GM19023 (cell line): Measurements from ENCODE around the gene C3orf70.

Source experiments
- ATAC-seq: cut with Tn5 transposase; IDR thresholded peaks from one replicate; pipeline ENCODE4 v1.9.1; 2021; ENCODE audit warnings: mild to moderate bottlenecking, moderate library complexity; ENCODE audit not compliant: unreplicated experiment

Gene C3orf70

DNA sequence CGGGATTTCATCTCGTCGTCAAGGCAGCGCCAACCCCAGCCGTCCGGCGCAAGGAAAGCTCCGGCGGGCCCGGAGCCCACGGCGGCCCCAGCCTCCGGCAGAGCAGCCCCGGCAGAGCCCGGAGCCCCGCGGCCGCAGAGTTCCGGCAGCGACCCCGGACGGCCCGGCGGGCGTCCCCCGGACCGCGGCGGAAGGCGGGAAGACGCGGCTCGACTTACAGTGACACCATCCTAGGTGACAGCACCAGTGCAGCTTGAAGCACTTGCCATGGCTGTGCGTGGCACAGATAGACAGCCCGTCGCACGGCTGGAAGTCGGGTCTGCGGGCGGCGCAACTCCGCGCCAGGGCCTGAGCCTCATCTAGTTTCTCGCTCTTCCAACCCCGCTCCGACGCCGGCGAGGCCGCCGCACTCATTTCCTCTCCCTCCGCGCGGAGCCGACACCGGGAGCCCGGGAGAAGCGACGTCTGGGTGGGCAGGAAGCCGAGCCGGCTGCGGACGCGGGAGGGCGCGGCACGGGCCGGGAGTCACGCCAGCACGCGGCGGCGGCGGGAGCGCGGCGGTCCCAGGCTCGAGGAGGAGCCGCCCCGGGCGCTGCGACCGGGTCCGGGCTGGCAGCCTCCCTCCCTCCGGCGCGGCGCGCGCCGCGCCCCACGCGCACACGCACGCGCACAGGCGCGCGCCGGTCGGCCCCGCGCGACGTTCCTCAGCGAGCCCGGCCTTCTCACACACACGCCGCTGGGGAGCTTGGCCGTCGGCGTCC, at the start of gene C3orf70:
TSS of gene C3orf70 (minus strand) at position 651 of the 761 bp plus-strand sequence. CDS start at position 414, 237 bp downstream.
- ATAC-seq, result no peak

DNA sequence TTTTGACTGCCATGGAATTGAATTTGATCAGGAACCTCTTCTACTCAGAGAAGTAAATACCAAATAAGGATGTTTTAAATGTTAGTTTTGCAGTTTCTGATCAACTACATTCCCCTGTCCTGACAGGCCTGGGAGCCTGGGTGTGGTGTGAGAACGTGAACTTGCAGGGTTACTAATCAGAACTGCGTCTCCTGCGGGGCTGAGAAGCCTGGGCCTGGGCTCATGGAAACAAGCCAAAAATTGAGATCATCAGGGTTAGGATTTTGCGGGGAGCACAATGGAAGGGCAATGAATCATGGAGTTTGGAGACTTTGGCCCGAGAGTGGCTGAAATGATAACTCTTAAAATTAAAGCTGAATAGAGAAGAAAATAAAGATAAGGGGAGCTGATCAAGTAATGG, 47.8 kb upstream of the C3orf70 start:
- no peak for ATAC-seq

DNA sequence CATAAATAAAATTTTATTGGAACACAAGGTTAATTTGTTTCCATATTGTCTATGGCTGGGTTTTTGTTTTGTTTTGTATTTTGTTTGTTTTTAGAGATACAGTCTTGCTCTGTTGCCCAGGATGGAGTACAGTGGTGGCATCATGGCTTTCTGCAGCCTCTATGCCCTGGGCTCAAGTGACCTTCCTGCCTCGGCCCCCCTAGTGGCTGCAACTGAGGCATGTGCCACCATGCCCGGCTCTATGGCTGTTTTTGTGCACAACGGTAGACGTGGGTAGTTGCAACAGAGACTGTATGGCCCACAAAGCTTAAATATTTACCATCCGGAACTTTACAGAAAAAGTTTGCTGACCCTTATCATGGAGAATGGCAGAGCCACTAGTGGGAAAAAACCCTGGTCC, 46.8 kb upstream of the C3orf70 start:
- no peak for ATAC-seq

- no peak for ATAC-seq
Measured at GRCh38 chr3:185199206-185199605, 46.3 kb upstream of the C3orf70 start.

GRCh38 chr3:185197068-185197467, 44.2 kb upstream of the C3orf70 start:
- ATAC-seq, result no peak

- ATAC-seq, result no peak
Measured at GRCh38 chr3:185195652-185196051, 42.8 kb upstream of the C3orf70 start.

DNA sequence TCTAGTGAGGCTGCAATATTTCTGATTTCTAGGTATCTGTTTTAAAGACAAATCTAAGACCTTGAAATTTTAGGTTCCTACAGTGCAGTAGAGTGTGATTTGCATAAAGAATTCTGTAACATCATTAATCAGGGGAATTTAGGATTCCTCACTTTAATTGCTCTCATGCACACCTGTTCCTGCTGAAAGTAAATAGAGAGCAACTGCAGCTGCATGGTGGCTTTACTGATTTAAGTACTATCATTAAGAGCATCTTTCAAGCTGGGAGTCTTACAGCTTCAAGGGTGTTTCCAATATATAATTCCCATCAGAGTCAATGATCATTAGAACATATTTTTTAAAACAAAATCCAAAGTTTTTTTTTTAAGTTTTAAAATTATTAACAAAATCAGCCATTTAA, 36.0 kb upstream of the C3orf70 start:
- ATAC-seq, result no peak

GRCh38 chr3:185187391-185187790, 34.5 kb upstream of the C3orf70 start:
- no peak for ATAC-seq

DNA sequence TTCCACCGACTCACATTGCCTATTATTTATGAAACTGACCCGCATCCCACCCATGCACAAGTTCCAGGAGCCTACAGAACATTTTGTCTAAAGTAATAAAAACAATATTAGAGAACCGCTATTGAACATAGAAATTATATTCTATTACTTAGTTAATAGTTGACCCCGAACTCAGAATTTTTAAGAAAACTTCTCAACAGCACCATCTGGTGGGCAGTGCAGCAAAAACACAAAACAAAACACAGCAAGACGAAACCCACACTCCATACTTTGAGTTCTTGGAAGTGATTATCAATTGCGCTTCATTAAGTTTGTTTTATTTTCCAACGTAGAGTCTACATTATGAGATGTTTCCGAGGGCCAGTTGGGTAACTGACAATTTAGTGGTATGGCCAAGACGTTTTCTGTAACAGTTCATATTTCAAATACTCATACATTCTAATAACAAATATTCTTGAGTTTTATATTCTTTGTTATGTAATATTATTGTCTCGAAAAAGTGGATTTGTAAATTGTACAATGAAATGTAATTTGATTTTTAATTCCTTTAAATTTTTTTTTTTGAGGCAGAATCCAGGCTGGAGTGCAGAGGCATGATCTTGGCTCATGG, 24.0 kb upstream of the C3orf70 start:
- no peak for ATAC-seq

DNA sequence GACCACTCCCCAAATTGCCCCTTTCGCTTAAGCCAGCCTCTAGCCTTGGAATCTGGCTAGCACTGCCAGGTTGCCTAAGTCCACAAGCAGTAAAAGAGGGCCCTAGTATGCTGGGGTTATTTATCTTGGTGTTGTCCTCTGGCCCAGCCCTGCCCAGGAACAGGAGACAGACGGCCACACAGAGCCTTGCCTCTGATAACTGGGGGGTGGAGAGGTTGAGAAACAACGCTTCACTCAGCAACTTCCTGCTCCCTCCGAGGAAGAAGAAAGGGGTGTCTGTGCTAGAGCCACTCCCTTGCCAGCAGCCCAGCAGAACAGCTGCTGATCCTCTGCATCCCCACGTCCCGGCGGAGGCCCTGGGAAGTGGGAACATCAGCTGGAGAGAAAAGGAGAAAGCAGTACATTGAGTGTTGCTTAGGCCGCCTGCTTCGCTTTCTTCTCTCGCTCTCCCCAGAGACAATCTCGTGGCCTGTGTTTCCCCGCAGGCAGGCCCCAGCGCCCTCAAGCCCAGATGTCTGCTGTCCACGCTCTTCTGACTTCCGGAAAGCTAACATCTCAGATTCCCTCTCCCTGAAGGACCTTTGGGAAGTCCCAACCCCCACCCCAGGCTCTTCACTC, 22.6 kb upstream of the C3orf70 start:
- ATAC-seq, result peak; percentile 77

- no peak for ATAC-seq
Measured at GRCh38 chr3:185172086-185173049, 19.5 kb upstream of the C3orf70 start.

DNA sequence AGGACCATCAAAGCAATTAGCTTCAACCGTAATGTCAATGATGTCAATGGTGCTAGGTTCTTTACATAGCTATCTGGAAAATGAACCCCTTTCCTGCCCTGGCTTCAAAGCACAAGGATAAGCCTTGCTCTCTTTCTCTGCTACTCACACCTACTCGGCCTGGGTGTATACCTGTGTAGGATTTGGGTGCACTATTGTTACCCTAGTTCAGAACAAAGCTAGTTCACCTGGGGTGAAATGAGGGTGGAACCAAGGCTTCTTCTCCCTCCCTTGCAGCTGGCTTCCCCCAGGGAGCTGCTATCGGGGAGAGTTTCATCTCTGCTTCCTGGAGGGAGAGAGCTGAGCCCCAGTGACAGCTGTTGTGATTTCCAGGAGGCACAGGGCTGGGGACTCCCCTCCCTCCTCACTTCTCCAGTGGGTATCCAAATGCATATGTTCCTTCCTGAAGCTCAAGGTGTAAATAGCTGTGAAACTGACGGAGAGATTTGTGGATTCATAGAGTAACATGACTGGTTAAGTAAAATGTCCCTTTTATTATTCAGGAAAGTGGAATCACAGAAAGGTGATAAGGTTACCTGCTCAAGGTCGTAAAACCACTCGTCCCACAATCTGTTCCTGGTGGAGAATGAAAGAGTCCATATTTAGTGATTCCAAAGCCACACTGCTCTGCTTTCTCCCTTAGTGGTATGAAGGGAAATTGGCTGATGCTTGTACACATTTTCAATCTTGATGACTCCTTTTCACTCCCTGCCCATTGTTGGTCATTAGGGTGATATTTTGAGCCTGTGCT, 11.8 kb upstream of the C3orf70 start:
- ATAC-seq, result no peak

- no peak for ATAC-seq
Measured at GRCh38 chr3:185162634-185163033, 9.8 kb upstream of the C3orf70 start.

GRCh38 chr3:185161761-185162160, 8.9 kb upstream of the C3orf70 start:
- ATAC-seq, result no peak

GRCh38 chr3:185157347-185157746, 4.5 kb upstream of the C3orf70 start:
- ATAC-seq, result no peak

- ATAC-seq, result no peak
Measured at GRCh38 chr3:185155678-185156077, 2.8 kb upstream of the C3orf70 start.

DNA sequence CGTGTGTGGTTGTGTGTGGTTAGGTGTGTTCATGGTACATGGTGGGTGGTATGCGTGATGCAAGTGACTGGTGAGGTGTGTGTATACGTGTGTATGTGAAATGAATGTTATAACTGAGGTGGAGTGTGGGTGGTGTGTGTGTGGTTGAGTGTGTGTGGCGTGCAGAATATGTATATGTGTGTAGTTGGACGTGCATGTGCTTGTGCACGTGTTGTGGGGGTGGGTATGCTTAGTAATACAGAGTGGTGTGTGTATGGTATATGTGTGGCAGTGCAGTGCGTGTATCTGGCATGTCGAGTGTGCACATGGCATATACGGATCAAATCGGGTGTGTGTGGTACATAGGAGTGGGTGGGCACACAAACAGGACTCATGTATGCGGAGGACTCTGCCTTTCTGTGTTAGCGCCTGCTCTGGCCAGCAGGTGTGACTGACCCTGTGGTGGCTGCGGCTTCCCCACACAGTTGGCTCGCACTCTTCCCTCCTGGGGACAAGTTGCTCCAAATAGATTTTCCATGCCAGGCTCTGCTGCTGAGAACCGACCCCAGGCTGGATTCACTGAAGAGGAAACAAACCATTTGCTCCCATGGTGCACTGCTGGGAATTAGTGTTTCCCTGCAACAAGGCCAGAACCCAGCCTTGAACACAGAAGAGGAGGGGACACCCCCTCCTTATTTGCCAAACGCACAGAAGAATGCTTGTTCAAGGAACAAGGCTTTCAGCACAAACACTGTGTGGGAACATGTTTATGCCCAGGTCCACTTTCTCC, 1.2 kb upstream of the C3orf70 start:
- no peak for ATAC-seq

DNA sequence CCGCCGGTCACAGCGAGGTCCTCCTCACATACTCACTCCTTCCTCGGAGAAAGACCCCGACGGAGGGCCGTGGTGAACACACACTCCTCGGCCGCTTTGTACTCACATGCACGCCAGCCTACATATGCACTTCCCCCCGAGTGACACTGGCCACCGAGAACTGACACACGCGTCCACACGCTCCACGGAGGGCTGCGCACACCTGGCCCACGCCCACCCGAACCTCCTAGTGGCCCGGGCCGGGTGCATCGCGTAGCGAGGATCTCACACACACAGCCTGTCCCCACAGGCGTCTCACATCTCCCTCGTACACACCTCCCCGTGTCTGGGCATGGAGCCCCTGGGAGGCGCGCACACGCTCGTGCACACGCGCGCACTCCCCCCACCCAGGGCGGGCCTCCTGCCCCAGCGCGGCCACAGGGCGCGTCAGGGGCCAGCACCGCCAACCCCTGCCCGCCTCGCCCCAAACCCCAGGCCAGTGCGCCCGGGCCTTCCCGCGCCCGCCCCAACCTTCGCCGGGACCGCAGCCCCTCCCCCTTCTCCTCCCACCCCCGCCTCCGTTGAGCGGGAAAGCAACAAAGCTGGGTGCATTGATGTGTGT, 411 bp upstream of the C3orf70 start:
- ATAC-seq, result no peak

GRCh38 chr3:185151964-185152409, 873 bp downstream of the C3orf70 start:
- ATAC-seq, result no peak
